GM12878 (cell line): Measurements from ENCODE around the gene PTPRS. TPM values are rescaled to one million over a fixed set of nuclear protein-coding genes. Genes with fewer than 3 reads are reported as not detected.

ENCODE experiments used
- ATAC-seq: fragments of 200-7000 bp; cut with Tn5 transposase; 3 replicates; pipeline ENCODE4 v1.9.1; 2020; ENCODE audit warnings: mild to moderate bottlenecking, moderate library complexity
- BruUV-seq: library from RNA; stranded (reverse); fragments of 400-500 nt; replicated peaks from 2 replicates; lab custom pipeline; 2021; lab: Mats Ljungman, UMichigan
- CTCF ChIA-PET: fragments of 300-600 bp; sonication (Branson Sonifier 250); formaldehyde crosslinking; extraction: SDS; loops from one replicate; lab custom pipeline; 2021; ENCODE audit warnings: inconsistent platforms; lab: Yijun Ruan, JAX
- POLR2A ChIA-PET: fragments of 350-600 bp; formaldehyde crosslinking; extraction: SDS; loops from one replicate; lab custom pipeline; 2021; ENCODE audit warnings: inconsistent platforms; lab: Charles Lee
- RAD21 ChIA-PET: fragments of 300-600 bp; sonication (Branson Sonifier 250); formaldehyde crosslinking; loops from one replicate; lab custom pipeline; 2023; ENCODE audit warnings: antibody characterized with exemption; ENCODE audit not compliant: unreplicated experiment; lab: Charles Lee
- SMC1A ChIA-PET: fragments of 300-600 bp; sonication (Branson Sonifier 250); formaldehyde crosslinking; loops from one replicate; lab custom pipeline; 2023; ENCODE audit not compliant: unreplicated experiment, uncharacterized antibody; lab: Charles Lee
- DNase-seq: peaks from one replicate; pipeline ENCODE4 v3.0.0-alpha.2; 2011; ENCODE audit warnings: low read depth, low spot score
- FAIRE-seq: peaks from 3 replicates; lab custom pipeline; 2011; peaks lifted over from hg19 to GRCh38; lab: Jason Lieb, UNC
- H2AFZ ChIP-seq: 2 replicates; pipeline ENCODE4 v1.6.0; 2011; ENCODE audit warnings: low read depth, low read length, control low read depth; ENCODE audit not compliant: control insufficient read depth
- H3K27ac ChIP-seq: 2 replicates; pipeline ENCODE4 v1.5.1; 2011; ENCODE audit warnings: control low read depth; ENCODE audit not compliant: control insufficient read depth, insufficient read depth
- H3K27me3 ChIP-seq, 2 experiments: replicated peaks in 1 of 2; 2 replicates each; pipeline versions ENCODE4 v1.6.0 to v1.6.1; 2011; ENCODE audit warnings: low read length in 1 of 2; ENCODE audit not compliant: control insufficient read depth in 2 of 2, insufficient read depth in 2 of 2
- H3K36me3 ChIP-seq, 2 experiments: 2 replicates each; pipeline ENCODE4 v1.5.1; 2011; ENCODE audit warnings: low read length in 1 of 2; ENCODE audit not compliant: control insufficient read depth in 2 of 2, insufficient read depth in 2 of 2
- H3K4me1 ChIP-seq: 2 replicates; pipeline ENCODE4 v1.6.1; 2011; ENCODE audit warnings: mild to moderate bottlenecking, low read length, moderate library complexity, mixed read lengths; ENCODE audit not compliant: control insufficient read depth, insufficient read depth
- H3K4me2 ChIP-seq: 2 replicates; pipeline ENCODE4 v1.6.0; 2011; ENCODE audit warnings: control low read depth; ENCODE audit not compliant: control insufficient read depth, insufficient read depth
- H3K4me3 ChIP-seq: fragments of 200-600 bp; sonication (generic); 2 replicates; pipeline ENCODE4 v1.5.1; 2016
- H3K79me2 ChIP-seq: 2 replicates; pipeline ENCODE4 v1.6.0; 2011; ENCODE audit warnings: low read length; ENCODE audit not compliant: control insufficient read depth, insufficient read depth
- H3K9ac ChIP-seq: 2 replicates; pipeline ENCODE4 v1.8.0; 2011; ENCODE audit warnings: low read length, control low read depth, mixed read lengths; ENCODE audit not compliant: control insufficient read depth, insufficient read depth
- H3K9me3 ChIP-seq: replicated peaks from 3 replicates; pipeline ENCODE4 v1.5.1; 2011; ENCODE audit warnings: mild to moderate bottlenecking, low read length; ENCODE audit not compliant: control insufficient read depth, insufficient read depth
- H4K20me1 ChIP-seq: 2 replicates; pipeline ENCODE4 v1.6.0; 2011; ENCODE audit not compliant: control insufficient read depth, insufficient read depth
- CBFB ChIP-seq: IDR thresholded peaks from 2 replicates; pipeline ENCODE4 v1.6.1; 2016; ENCODE audit warnings: antibody characterized with exemption, low read depth
- GABPA ChIP-seq: IDR thresholded peaks from 2 replicates; pipeline ENCODE4 v1.6.1; 2014; ENCODE audit warnings: antibody characterized with exemption, low read depth, mild to moderate bottlenecking, inconsistent platforms
- HDAC2 ChIP-seq: fragments of 200-600 bp; sonication (generic); IDR thresholded peaks from 2 replicates; pipeline ENCODE4 v1.6.1; 2017
- IKZF1 ChIP-seq: fragments of 450-650 bp; conservative IDR thresholded peaks from 2 replicates; pipeline ENCODE4 v1.6.1; 2017; ENCODE audit warnings: antibody characterized with exemption, mild to moderate bottlenecking
- MLLT1 ChIP-seq: fragments of 450-650 bp; IDR thresholded peaks from 2 replicates; pipeline ENCODE4 v1.6.1; 2016; ENCODE audit warnings: mild to moderate bottlenecking
- MTA3 ChIP-seq: IDR thresholded peaks from 2 replicates; pipeline ENCODE4 v1.6.1; 2012; ENCODE audit warnings: low read length, inconsistent platforms, borderline replicate concordance
- MXI1 ChIP-seq: fragments of 150-350 bp; IDR thresholded peaks from 2 replicates; pipeline ENCODE4 v1.6.1; 2011; ENCODE audit warnings: low read depth, mild to moderate bottlenecking, inconsistent platforms, low read length, improper control_type of control experiment
- NFYA ChIP-seq: IDR thresholded peaks from 2 replicates; pipeline ENCODE4 v1.6.1; 2011; ENCODE audit warnings: low read depth, mild to moderate bottlenecking, low read length, improper control_type of control experiment, borderline replicate concordance
- NFYB ChIP-seq: IDR thresholded peaks from 2 replicates; pipeline ENCODE4 v1.6.1; 2011; ENCODE audit warnings: low read depth, mild to moderate bottlenecking, low read length, improper control_type of control experiment, moderate library complexity; ENCODE audit not compliant: insufficient read depth
- NKRF ChIP-seq: fragments of 450-650 bp; conservative IDR thresholded peaks from 2 replicates; pipeline ENCODE4 v1.6.1; 2017; ENCODE audit warnings: mild to moderate bottlenecking, moderate library complexity
- SIN3A ChIP-seq: IDR thresholded peaks from 2 replicates; pipeline ENCODE4 v1.6.1; 2012; ENCODE audit warnings: low read depth, low read length, improper control_type of control experiment
- ZNF274 ChIP-seq: IDR thresholded peaks from one replicate; pipeline ENCODE4 v1.8.0; 2011; ENCODE audit not compliant: insufficient read length, insufficient read depth
- WGBS: methylation state at CpG from one replicate; pipeline ENCODE4 v1.1.6; 2016; ENCODE audit warnings: low lambda C conversion rate; ENCODE audit not compliant: insufficient replicate concordance, insufficient coverage; ENCODE audit errors: missing lambda C conversion rate; 5-methylcytosine and 5-hydroxymethylcytosine counted together
- in situ Hi-C: fragments of 300-500 bp; cut with MboI; formaldehyde crosslinking; loops from 9 replicates; pipeline ENCODE4 v1.14.3; 2018; ENCODE audit warnings: mixed read lengths
- intact Hi-C: fragments of 100-400 bp; cut with micrococcal nuclease; formaldehyde crosslinking; loops from one replicate; pipeline ENCODE4 v1.14.2; 2022; ENCODE audit not compliant: unreplicated experiment
- polyA plus RNA-seq, 11 experiments: library from polyadenylated mRNA; depleted of rRNA in 4 of 11; unstranded in 6 of 11; stranded (reverse) in 5 of 11; fragments of >200 nt; fragmentation: Nextera tagmentation in 4 of 11; fragmentation: Illumina TruSeq in 1 of 11; extraction: Ambion mirVana in 4 of 11; extraction: Trizol in 1 of 11; gene quantifications; 1 replicate in 1 of 11; 2 replicates in 10 of 11; pipeline versions ENCODE4 v1.2.1 to v1.2.3, GENCODE V29; 2011 to 2016; ENCODE audit warnings: inconsistent platforms in 2 of 11, missing spikeins in 2 of 11, low read depth in 1 of 11
- total RNA-seq, 4 experiments: library from RNA; depleted of rRNA in 3 of 4; stranded (reverse); fragments of >200 nt in 3 of 4; fragmentation: Illumina TruSeq in 1 of 4; extraction: Trizol in 1 of 4; gene quantifications; 2 replicates each; pipeline versions ENCODE4 v1.2.1 to v1.2.3, GENCODE V29; 2013 to 2021
- TF ChIP-seq, protein P1 (sequence below): fragments of 450-650 bp; IDR thresholded peaks from 2 replicates; pipeline ENCODE4 v1.6.1; 2017; ENCODE audit warnings: antibody characterized with exemption, mild to moderate bottlenecking, moderate library complexity

PTPRS gene
- total and polyA plus RNA-seq, 10 of the 15 experiments (the other 5 are each of a cell fraction or from before 2014, with no cell fraction given), result 0.09 to 32.1 (median 0.71) TPM

DNA sequence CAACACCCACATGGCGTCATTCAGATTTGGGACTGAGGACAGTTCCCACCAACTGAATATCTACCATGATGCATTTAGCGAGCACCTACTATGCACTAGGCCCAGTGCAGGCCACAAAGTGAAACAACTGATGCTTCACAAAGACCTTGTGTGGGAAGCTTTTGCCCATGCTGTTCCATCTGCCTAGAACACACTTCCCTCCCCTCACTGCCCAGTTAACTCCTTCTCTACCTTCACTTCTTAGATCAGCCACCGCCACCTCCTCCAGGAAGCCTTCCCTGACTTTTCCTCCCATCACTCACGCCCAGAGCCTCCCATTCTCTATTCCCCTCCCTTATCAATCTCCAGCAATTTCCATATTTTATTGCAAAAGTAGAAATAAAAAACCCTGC, 25.7 kb downstream of the PTPRS start:
- in situ Hi-C loops, result no loop called here
- no peak overlapping the region for H2AFZ ChIP-seq
- H3K4me3 ChIP-seq, result no peak overlapping the region
- ChIA-PET POLR2A (no interaction called here), RAD21 (no interaction called here), CTCF (interaction anchor here (1.5 to 2.0 kb wide), 3 partner anchors 13 to 62 kb away, joined by 3 to 7 read pairs (median 3); no protein-coding TSS in a partner anchor), SMC1A (interaction anchor here (0.9 kb wide), 1 partner anchor 27 kb away, joined by 3 read pairs; no protein-coding TSS in a partner anchor)
- H3K79me2 ChIP-seq, result no peaks in the 10 kb centered on the region
- intact Hi-C loops, result no loop called here
- H3K27ac ChIP-seq, result no peak overlapping the region
- H3K9ac ChIP-seq, result no peak overlapping the region
- no peaks in the 10 kb centered on the region; the same call in 2 of the 3 replicates for H3K9me3 ChIP-seq
- H3K4me2 ChIP-seq, result no peak overlapping the region
- no peaks in the 10 kb centered on the region for H3K27me3 ChIP-seq
- peaks cover 6% of the 10 kb centered on the region; the same call in 1 of the 2 replicates for H3K4me1 ChIP-seq
- no peak for TF ChIP-seq NFYB
- TF ChIP-seq, protein P1, sequence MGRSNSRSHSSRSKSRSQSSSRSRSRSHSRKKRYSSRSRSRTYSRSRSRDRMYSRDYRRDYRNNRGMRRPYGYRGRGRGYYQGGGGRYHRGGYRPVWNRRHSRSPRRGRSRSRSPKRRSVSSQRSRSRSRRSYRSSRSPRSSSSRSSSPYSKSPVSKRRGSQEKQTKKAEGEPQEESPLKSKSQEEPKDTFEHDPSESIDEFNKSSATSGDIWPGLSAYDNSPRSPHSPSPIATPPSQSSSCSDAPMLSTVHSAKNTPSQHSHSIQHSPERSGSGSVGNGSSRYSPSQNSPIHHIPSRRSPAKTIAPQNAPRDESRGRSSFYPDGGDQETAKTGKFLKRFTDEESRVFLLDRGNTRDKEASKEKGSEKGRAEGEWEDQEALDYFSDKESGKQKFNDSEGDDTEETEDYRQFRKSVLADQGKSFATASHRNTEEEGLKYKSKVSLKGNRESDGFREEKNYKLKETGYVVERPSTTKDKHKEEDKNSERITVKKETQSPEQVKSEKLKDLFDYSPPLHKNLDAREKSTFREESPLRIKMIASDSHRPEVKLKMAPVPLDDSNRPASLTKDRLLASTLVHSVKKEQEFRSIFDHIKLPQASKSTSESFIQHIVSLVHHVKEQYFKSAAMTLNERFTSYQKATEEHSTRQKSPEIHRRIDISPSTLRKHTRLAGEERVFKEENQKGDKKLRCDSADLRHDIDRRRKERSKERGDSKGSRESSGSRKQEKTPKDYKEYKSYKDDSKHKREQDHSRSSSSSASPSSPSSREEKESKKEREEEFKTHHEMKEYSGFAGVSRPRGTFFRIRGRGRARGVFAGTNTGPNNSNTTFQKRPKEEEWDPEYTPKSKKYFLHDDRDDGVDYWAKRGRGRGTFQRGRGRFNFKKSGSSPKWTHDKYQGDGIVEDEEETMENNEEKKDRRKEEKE, result no peak
- TF ChIP-seq GABPA, result no peak
- no peak for TF ChIP-seq MLLT1
- no peak for TF ChIP-seq IKZF1
- no peak for TF ChIP-seq MXI1
- TF ChIP-seq HDAC2, result no peak
- no peak for TF ChIP-seq NFYA
- no peak for TF ChIP-seq MTA3
- TF ChIP-seq NKRF, result no peak
- no peak for TF ChIP-seq SIN3A
- no peak for TF ChIP-seq ZNF274
- no peak for TF ChIP-seq CBFB
- H4K20me1 ChIP-seq, result no peaks in the 10 kb centered on the region
- ATAC-seq (no peak), DNase-seq (no peak), FAIRE-seq (no peak)
- H3K36me3 ChIP-seq, result no peaks in the 10 kb centered on the region; a peak in 1 of 4 replicates
- BruUV-seq, result no TSS peak
- 47% methylated on average over 4 of the region's 4 CpGs for WGBS
